SKM-1 (cell line): Measurements from ENCODE around the gene SPATA25.

Source experiments
- DNase-seq: peaks from one replicate; lab custom pipeline; 2025; ENCODE audit not compliant: unreplicated experiment; lab: John Stamatoyannopoulos, UW

The SPATA25 gene

GRCh38 chr20:45841407-45842129, 45.9 kb downstream of the SPATA25 start:
- no peak for DNase-seq

- no peak for DNase-seq
These were observed 46.7 kb downstream of the SPATA25 start for GRCh38 chr20:45840700-45841198.

GRCh38 chr20:45836841-45837240, 50.6 kb downstream of the SPATA25 start:
- no peak for DNase-seq
